Progenitor cell of endocrine pancreas (in vitro differentiated cells): ENCODE results near the gene COLGALT1. TPM values are rescaled to one million over a fixed set of nuclear protein-coding genes. Genes with fewer than 3 reads are reported as not detected.

Experiments
- DNase-seq: peaks from one replicate; pipeline ENCODE4 v3.0.0; 2021; ENCODE audit warnings: low spot score; ENCODE audit not compliant: unreplicated experiment
- H3K27ac Mint-ChIP-seq: 2 replicates; pipeline ENCODE4 v1.8.0; 2021; ENCODE audit warnings: mild to moderate bottlenecking, moderate library complexity, mixed read lengths
- H3K27me3 Mint-ChIP-seq: 2 replicates; pipeline ENCODE4 v1.8.0; 2021; ENCODE audit warnings: mixed read lengths
- H3K36me3 Mint-ChIP-seq: 2 replicates; pipeline ENCODE4 v1.8.0; 2022; ENCODE audit warnings: mixed read lengths; ENCODE audit not compliant: insufficient read depth
- H3K4me1 Mint-ChIP-seq: 2 replicates; pipeline ENCODE4 v1.8.0; 2021; ENCODE audit warnings: low read depth, mixed read lengths
- H3K4me3 Mint-ChIP-seq: 2 replicates; pipeline ENCODE4 v1.8.0; 2021; ENCODE audit warnings: low read depth, mild to moderate bottlenecking, moderate library complexity, mixed read lengths
- H3K9me3 Mint-ChIP-seq: 2 replicates; pipeline ENCODE4 v1.8.0; 2021; ENCODE audit warnings: low read depth, mixed read lengths
- total RNA-seq: library from RNA; stranded (reverse); gene quantifications from 2 replicates; pipeline ENCODE4 v1.2.1, GENCODE V29; 2021
- TF ChIP-seq, protein P1 (sequence below): fragments of 200-600 bp; sonication (generic); IDR thresholded peaks from one replicate; pipeline ENCODE4 v1.5.0; 2021; ENCODE audit warnings: antibody characterized with exemption, mild to moderate bottlenecking; ENCODE audit not compliant: unreplicated experiment

Gene COLGALT1
- total RNA-seq, 1 donor from 2014 or later: 54.3 TPM

DNA sequence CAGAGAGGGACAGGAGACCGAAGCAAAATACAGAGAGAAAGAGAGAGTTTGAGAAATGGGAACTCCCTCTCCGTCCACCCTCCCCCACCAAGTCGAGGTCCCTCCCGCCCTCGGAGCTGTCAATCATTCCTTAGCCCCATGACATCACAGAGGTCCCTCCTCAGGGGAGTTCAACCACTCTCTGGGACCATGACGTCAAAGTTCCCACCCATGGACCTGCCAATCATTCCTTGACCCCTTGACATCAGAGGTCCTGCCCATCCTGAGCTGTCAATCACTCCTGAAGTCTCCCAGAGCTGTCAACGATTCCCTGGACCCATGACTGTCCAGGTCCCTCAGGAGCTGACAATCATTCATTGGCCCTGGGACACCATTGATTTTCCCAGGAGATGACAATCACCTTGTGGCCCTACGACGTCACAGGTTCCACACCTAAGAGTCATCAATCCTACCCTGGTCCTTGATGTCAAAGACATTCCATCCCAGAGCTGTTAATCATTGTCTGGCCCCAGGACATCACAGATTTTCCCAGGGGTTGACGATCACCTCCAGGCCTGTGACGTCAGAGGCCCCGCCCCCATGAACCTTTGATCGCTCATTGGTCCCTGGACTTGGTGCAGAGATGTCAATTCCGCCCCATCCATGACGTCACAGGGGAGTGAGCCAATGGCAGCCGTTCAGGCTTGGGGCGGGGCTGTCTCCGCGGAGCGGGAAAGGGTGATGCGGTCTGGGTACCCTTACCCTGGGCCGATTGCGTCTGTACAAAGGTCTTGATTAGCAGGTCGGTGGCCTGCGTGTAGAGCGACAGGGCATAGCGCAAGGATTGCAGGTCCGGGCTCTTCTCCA lies 61.7 kb downstream of the COLGALT1 start:
- peak overlapping the region; percentile 52 for H3K27ac Mint-ChIP-seq

DNA sequence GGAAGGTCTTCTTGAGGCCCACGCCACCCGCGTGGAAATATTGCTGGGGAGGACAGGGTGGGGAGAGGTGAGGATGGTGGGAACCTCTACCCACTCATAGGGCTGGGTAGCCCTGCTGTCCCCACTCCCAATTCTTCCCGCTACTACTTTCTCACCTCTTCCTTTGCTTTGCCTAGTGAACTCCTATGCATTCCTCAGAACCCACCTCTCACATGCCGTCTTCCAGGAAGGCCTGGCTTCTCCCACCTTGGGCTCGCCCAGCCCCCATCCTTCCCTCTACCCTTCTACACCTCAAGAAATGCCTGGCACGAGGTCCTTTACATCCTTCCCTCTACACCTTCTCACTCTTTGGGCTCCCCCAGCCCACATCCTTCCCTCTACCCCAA lies 62.4 kb downstream of the COLGALT1 start:
- Mint-ChIP-seq H3K4me3 (no peak overlapping the region), H3K27ac (no peak overlapping the region), H3K36me3 (no peaks in the 10 kb centered on the region), H3K4me1 (no peaks in the 10 kb centered on the region), H3K9me3 (peaks cover 7% of the 10 kb centered on the region), H3K27me3 (peaks cover 7% of the 10 kb centered on the region)
- TF ChIP-seq, protein P1, sequence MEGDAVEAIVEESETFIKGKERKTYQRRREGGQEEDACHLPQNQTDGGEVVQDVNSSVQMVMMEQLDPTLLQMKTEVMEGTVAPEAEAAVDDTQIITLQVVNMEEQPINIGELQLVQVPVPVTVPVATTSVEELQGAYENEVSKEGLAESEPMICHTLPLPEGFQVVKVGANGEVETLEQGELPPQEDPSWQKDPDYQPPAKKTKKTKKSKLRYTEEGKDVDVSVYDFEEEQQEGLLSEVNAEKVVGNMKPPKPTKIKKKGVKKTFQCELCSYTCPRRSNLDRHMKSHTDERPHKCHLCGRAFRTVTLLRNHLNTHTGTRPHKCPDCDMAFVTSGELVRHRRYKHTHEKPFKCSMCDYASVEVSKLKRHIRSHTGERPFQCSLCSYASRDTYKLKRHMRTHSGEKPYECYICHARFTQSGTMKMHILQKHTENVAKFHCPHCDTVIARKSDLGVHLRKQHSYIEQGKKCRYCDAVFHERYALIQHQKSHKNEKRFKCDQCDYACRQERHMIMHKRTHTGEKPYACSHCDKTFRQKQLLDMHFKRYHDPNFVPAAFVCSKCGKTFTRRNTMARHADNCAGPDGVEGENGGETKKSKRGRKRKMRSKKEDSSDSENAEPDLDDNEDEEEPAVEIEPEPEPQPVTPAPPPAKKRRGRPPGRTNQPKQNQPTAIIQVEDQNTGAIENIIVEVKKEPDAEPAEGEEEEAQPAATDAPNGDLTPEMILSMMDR: no peak
- DNase-seq: no peak

More for the DNA sequence above, 61.7 kb downstream of the COLGALT1 start:
- Mint-ChIP-seq H3K27me3 (peaks cover 10% of the 10 kb centered on the region), H3K36me3 (no peaks in the 10 kb centered on the region), H3K9me3 (peaks cover 7% of the 10 kb centered on the region), H3K4me1 (no peaks in the 10 kb centered on the region), H3K4me3 (no peak overlapping the region)
- TF ChIP-seq, protein P1: no peak
- no peak for DNase-seq

DNA sequence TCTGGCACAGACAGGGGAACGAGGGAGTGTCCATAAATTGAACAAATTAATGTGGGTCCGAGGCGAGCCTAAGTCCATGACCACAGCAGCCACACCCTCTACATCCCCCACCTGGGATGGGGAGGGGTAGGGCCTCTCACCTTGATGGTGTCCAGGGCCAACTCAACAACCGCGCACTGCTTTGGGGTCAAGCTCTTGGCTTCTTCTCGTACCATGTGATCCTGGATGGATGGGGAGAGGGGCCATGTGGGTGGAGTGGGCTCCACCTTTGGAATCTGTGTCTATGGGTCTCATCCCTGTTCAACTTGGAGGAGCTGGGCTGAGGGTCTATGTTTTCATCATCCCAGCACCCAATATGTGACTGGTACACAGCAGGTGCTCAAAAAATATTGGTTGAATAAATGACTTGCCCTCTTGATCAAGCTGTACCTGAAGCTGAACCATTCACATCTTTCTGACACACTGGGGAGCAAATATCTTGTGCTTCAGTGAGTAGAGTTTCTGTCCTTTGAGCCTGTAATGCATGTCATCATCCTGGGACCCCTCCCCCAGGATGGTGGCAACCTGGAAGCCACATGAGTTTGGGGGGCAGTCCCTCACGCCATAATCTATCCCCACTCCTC lies 62.9 kb downstream of the COLGALT1 start:
- Mint-ChIP-seq H3K4me3 (no peak overlapping the region), H3K9me3 (peaks cover 7% of the 10 kb centered on the region), H3K27me3 (peaks cover 5% of the 10 kb centered on the region), H3K4me1 (no peaks in the 10 kb centered on the region), H3K27ac (no peak overlapping the region), H3K36me3 (no peaks in the 10 kb centered on the region)
- TF ChIP-seq, protein P1: no peak
- DNase-seq: no peak

DNA sequence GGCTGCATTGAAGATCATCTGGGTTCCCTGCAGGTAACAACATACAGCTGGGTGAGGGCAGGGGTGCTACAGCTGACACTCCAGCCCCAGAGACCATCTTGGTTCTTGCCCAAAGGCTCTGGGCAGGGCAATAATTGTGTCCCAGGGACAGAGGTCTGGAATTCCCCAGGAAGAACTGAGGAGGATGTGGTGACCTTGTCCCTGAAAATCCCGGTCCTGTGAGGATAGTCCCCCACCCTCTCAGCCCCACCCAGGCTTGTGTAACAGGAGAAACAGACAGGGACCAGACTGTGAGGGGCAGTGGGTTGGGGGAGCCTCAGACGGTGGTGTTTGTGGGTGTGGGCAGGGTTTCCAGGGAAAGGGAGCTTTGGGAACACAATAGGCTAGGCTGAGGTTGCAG lies 63.5 kb downstream of the COLGALT1 start:
- Mint-ChIP-seq H3K4me1 (no peaks in the 10 kb centered on the region), H3K27ac (no peak overlapping the region), H3K4me3 (no peak overlapping the region), H3K27me3 (peaks cover 4% of the 10 kb centered on the region), H3K9me3 (peaks cover 7% of the 10 kb centered on the region), H3K36me3 (no peaks in the 10 kb centered on the region)
- TF ChIP-seq, protein P1: no peak
- no peak for DNase-seq

DNA sequence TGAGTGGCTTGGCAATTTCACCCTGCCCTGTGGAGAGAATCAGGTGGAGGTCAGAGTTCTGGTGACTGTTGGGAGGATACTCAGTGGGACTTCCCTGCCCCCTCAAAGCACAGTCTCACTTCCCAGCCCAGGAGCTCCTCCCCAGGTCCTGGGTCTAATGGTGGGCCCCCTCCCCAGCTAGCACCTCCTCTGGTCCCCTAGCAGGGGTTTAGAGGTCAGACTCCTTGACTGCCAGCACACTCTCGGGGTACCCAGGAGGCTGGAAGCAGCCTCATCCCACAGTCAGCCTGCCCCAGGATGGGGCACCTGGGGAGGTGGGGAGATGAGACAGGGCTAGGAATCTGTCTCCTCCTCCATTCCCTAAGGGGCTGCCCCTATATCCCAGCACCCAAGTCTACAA lies 65.2 kb downstream of the COLGALT1 start:
- Mint-ChIP-seq H3K27ac (no peak overlapping the region), H3K27me3 (peaks cover 4% of the 10 kb centered on the region), H3K4me3 (no peak overlapping the region), H3K4me1 (no peaks in the 10 kb centered on the region), H3K36me3 (no peaks in the 10 kb centered on the region), H3K9me3 (peaks cover 7% of the 10 kb centered on the region)
- no peak for DNase-seq
- TF ChIP-seq, protein P1: no peak
